H1 (cell line): ENCODE results near the gene EIF2A. TPM values are rescaled to one million over a fixed set of nuclear protein-coding genes. Genes with fewer than 3 reads are reported as not detected.

Experiments used
- CTCF ChIA-PET: fragments of 300-600 bp; sonication (Branson Sonifier 250); formaldehyde crosslinking; loops from one replicate; lab custom pipeline; 2021; ENCODE audit not compliant: partially characterized antibody; lab: Charles Lee
- POLR2A ChIA-PET: fragments of 300-600 bp; sonication (Branson Sonifier 250); formaldehyde crosslinking; loops from one replicate; lab custom pipeline; 2021; ENCODE audit warnings: inconsistent platforms; ENCODE audit not compliant: partially characterized antibody; lab: Charles Lee
- DNase-seq, 2 experiments: peaks; one replicate each; pipeline versions ENCODE4 v3.0.0 to v3.0.0-alpha.2; 2010 to 2022; ENCODE audit warnings: low spot score in 2 of 2, low read depth in 1 of 2, mixed read lengths in 1 of 2
- FAIRE-seq: peaks from 2 replicates; lab custom pipeline; 2011; peaks lifted over from hg19 to GRCh38; lab: Jason Lieb, UNC
- H2AFZ ChIP-seq: 2 replicates; pipeline ENCODE4 v1.8.1; 2012; ENCODE audit warnings: low read length, inconsistent platforms
- H2AK5ac ChIP-seq: 2 replicates; pipeline ENCODE4 v1.6.1; 2013; ENCODE audit warnings: low read depth, low read length
- H2BK120ac ChIP-seq: replicated peaks from 2 replicates; pipeline ENCODE3; 2013; ENCODE audit warnings: low read depth, low read length, inconsistent platforms
- H2BK12ac ChIP-seq: 2 replicates; pipeline ENCODE4 v1.6.1; 2013; ENCODE audit warnings: low read depth, low read length
- H2BK15ac ChIP-seq: 2 replicates; pipeline ENCODE4 v1.6.1; 2013; ENCODE audit warnings: low read length
- H2BK20ac ChIP-seq: 2 replicates; pipeline ENCODE4 v1.6.1; 2013; ENCODE audit warnings: low read length
- H2BK5ac ChIP-seq: 2 replicates; pipeline ENCODE4 v1.6.1; 2013; ENCODE audit warnings: low read depth, low read length
- H3K14ac ChIP-seq: 2 replicates; pipeline ENCODE4 v1.6.1; 2013; ENCODE audit warnings: inconsistent platforms; ENCODE audit not compliant: insufficient read length
- H3K18ac ChIP-seq: 2 replicates; pipeline ENCODE4 v1.6.1; 2013; ENCODE audit warnings: low read length; ENCODE audit errors: extremely low read depth
- H3K23ac ChIP-seq: 2 replicates; pipeline ENCODE4 v1.6.1; 2013; ENCODE audit warnings: inconsistent platforms; ENCODE audit not compliant: insufficient read length
- H3K23me2 ChIP-seq: 2 replicates; pipeline ENCODE4 v1.6.1; 2013; ENCODE audit warnings: low read depth, low read length
- H3K27ac ChIP-seq: 2 replicates; pipeline ENCODE4 v1.6.1; 2011; ENCODE audit warnings: low read depth, low read length, inconsistent platforms
- H3K27me3 ChIP-seq, 4 experiments: replicated peaks in 1 of 4; 1 replicate in 1 of 4; 2 replicates in 3 of 4; pipeline versions ENCODE4 v1.6.1 to v1.8.1; 2011 to 2013; ENCODE audit warnings: low read length in 3 of 4, mild to moderate bottlenecking in 3 of 4, inconsistent platforms in 2 of 4, mixed read lengths in 2 of 4, moderate library complexity in 1 of 4; ENCODE audit not compliant: control insufficient read depth in 3 of 4, insufficient read depth in 3 of 4; ENCODE audit errors: extremely low read depth in 1 of 4
- H3K36me3 ChIP-seq, 4 experiments: 2 replicates each; pipeline versions ENCODE4 v1.6.1 to v1.8.1; 2011 to 2013; ENCODE audit warnings: mild to moderate bottlenecking in 4 of 4, low read length in 3 of 4, moderate library complexity in 2 of 4, control low read depth in 1 of 4, inconsistent platforms in 1 of 4; ENCODE audit not compliant: insufficient read depth in 4 of 4, control insufficient read depth in 2 of 4
- H3K4ac ChIP-seq: replicated peaks from 2 replicates; pipeline ENCODE3; 2013; ENCODE audit warnings: low read length, low read depth, mixed read lengths, inconsistent platforms; ENCODE audit not compliant: insufficient read length
- H3K4me1 ChIP-seq, 4 experiments: replicated peaks in 1 of 4; 1 replicate in 1 of 4; 2 replicates in 3 of 4; pipeline versions ENCODE4 v1.6.1 to v1.8.1; 2011 to 2013; ENCODE audit warnings: low read length in 3 of 4, inconsistent platforms in 2 of 4, mixed read lengths in 1 of 4; ENCODE audit not compliant: insufficient read depth in 4 of 4, control insufficient read depth in 3 of 4
- H3K4me2 ChIP-seq, 2 experiments: 2 replicates each; pipeline versions ENCODE4 v1.6.1 to v1.8.1; 2011 to 2013; ENCODE audit warnings: low read depth in 2 of 2, low read length in 2 of 2, control low read depth in 1 of 2, inconsistent platforms in 1 of 2, mild to moderate bottlenecking in 1 of 2; ENCODE audit not compliant: insufficient read depth in 1 of 2
- H3K4me3 ChIP-seq, 4 experiments: fragments of 200-600, 300-600 bp in 1 of 4; sonication (generic), shearing (Covaris generic), sonication (Bioruptor Twin) in 1 of 4; 2 replicates each; pipeline versions ENCODE4 v1.5.1 to v1.8.1; 2011 to 2016; ENCODE audit warnings: low read length in 4 of 4, low read depth in 3 of 4, control low read depth in 2 of 4, inconsistent platforms in 2 of 4, mild to moderate bottlenecking in 2 of 4, mixed read lengths in 1 of 4, moderate library complexity in 1 of 4; ENCODE audit not compliant: insufficient read depth in 2 of 4; ENCODE audit errors: extremely low read depth in 1 of 4
- H3K56ac ChIP-seq: replicated peaks from 2 replicates; pipeline ENCODE3; 2013; ENCODE audit warnings: low read depth, mild to moderate bottlenecking, mixed read lengths, low read length, inconsistent platforms; ENCODE audit not compliant: insufficient read length
- H3K79me1 ChIP-seq: 2 replicates; pipeline ENCODE4 v1.6.1; 2013; ENCODE audit warnings: low read depth, low read length, control low read depth
- H3K79me2 ChIP-seq, 2 experiments: 2 replicates each; pipeline versions ENCODE4 v1.6.1 to v1.8.1; 2012 to 2013; ENCODE audit warnings: low read length in 2 of 2, mild to moderate bottlenecking in 2 of 2, inconsistent platforms in 1 of 2; ENCODE audit not compliant: insufficient read depth in 2 of 2, control insufficient read depth in 1 of 2
- H3K9ac ChIP-seq, 4 experiments: replicated peaks in 1 of 4; 1 replicate in 1 of 4; 2 replicates in 3 of 4; pipeline versions ENCODE4 v1.6.1 to v1.8.1; 2011 to 2013; ENCODE audit warnings: low read depth in 3 of 4, low read length in 3 of 4, control low read depth in 2 of 4, mild to moderate bottlenecking in 2 of 4, moderate library complexity in 2 of 4, inconsistent platforms in 1 of 4; ENCODE audit errors: extremely low read depth in 1 of 4
- H3K9me3 ChIP-seq, 2 experiments: 2 replicates each; pipeline versions ENCODE4 v1.6.1 to v1.8.1; 2012 to 2013; ENCODE audit warnings: mild to moderate bottlenecking in 2 of 2, moderate library complexity in 2 of 2, control low read depth in 1 of 2, inconsistent platforms in 1 of 2, low read depth in 1 of 2, low read length in 1 of 2, mixed read lengths in 1 of 2; ENCODE audit not compliant: insufficient read depth in 2 of 2
- H4K20me1 ChIP-seq, 2 experiments: replicated peaks in 1 of 2; 2 replicates each; pipeline versions ENCODE3 to v1.8.1; 2011 to 2013; ENCODE audit warnings: inconsistent platforms in 2 of 2, low read length in 2 of 2, mild to moderate bottlenecking in 1 of 2; ENCODE audit not compliant: insufficient read depth in 2 of 2, control insufficient read depth in 1 of 2
- H4K5ac ChIP-seq: 2 replicates; pipeline ENCODE4 v1.6.1; 2013; ENCODE audit warnings: low read length, low read depth, mixed read lengths, inconsistent platforms; ENCODE audit not compliant: insufficient read length
- H4K8ac ChIP-seq: 2 replicates; pipeline ENCODE4 v1.8.0; 2013; ENCODE audit warnings: mild to moderate bottlenecking, moderate library complexity, low read length, inconsistent platforms; ENCODE audit not compliant: insufficient read depth; ENCODE audit errors: extremely low read depth
- H4K91ac ChIP-seq: replicated peaks from 2 replicates; pipeline ENCODE3; 2013; ENCODE audit warnings: low read length, mixed read lengths, inconsistent platforms; ENCODE audit not compliant: insufficient read length
- CBX5 ChIP-seq: fragments of 300-800, 300-1000 bp; sonication (generic); IDR thresholded peaks from 2 replicates; pipeline ENCODE4 v1.7.1; 2016; ENCODE audit warnings: antibody characterized with exemption, low read length, low read depth
- CBX8 ChIP-seq: fragments of 300-800, 300-1000 bp; sonication (generic); IDR thresholded peaks from 2 replicates; pipeline ENCODE4 v1.7.1; 2016; ENCODE audit warnings: low read depth, low read length, borderline replicate concordance
- SIRT6 ChIP-seq: IDR thresholded peaks from one replicate; pipeline ENCODE4 v1.7.1; 2012; ENCODE audit warnings: low read length, inconsistent platforms
- SUZ12 ChIP-seq: fragments of 200-600 bp; sonication (generic); IDR thresholded peaks from 2 replicates; pipeline ENCODE4 v1.6.1; 2012; ENCODE audit warnings: mild to moderate bottlenecking, inconsistent platforms, low read length, moderate library complexity, mixed read lengths
- YY1 ChIP-seq: IDR thresholded peaks from 2 replicates; pipeline ENCODE4 v1.6.1; 2011; ENCODE audit warnings: low read depth, mild to moderate bottlenecking, low read length
- WGBS, 2 experiments: shearing (Covaris generic) in 1 of 2; methylation state at CpG; one replicate each; pipeline versions ENCODE4 v1.1.6 to v1.1.7; 2013 to 2015; ENCODE audit warnings: low lambda C conversion rate in 2 of 2, mixed read lengths in 2 of 2, inconsistent platforms in 1 of 2, low coverage in 1 of 2, missing lambda C conversion rate in 1 of 2; ENCODE audit not compliant: insufficient replicate concordance in 2 of 2, insufficient coverage in 1 of 2, insufficient read length in 1 of 2; ENCODE audit errors: extremely low coverage in 1 of 2, missing lambda C conversion rate in 1 of 2; 5-methylcytosine and 5-hydroxymethylcytosine counted together
- polyA plus RNA-seq, 7 experiments: library from polyadenylated mRNA; depleted of rRNA in 3 of 7; stranded (reverse) in 5 of 7; unstranded in 2 of 7; fragments of >200 nt in 5 of 7; fragments of 200-250 nt in 2 of 7; gene quantifications; 1 replicate in 5 of 7; 2 replicates in 1 of 7; 4 replicates in 1 of 7; pipeline versions ENCODE4 v1.2.1 to v1.2.3, GENCODE V29; 2011 to 2013; ENCODE audit warnings: missing spikeins in 2 of 7, mixed read lengths in 2 of 7
- total RNA-seq: library from RNA; stranded (reverse); fragmentation: NEBNext Ultra II Directional; extraction: Animal tissue kit (Norgen Biotek cat#: 25700); gene quantifications from 2 replicates; pipeline ENCODE4 v1.2.1, GENCODE V29; 2021

EIF2A gene
- total and polyA plus RNA-seq, 2 of the 8 experiments (the other 6 are each of a cell fraction or from before 2014, with no cell fraction given) = 59.3 to 91.6 TPM

DNA sequence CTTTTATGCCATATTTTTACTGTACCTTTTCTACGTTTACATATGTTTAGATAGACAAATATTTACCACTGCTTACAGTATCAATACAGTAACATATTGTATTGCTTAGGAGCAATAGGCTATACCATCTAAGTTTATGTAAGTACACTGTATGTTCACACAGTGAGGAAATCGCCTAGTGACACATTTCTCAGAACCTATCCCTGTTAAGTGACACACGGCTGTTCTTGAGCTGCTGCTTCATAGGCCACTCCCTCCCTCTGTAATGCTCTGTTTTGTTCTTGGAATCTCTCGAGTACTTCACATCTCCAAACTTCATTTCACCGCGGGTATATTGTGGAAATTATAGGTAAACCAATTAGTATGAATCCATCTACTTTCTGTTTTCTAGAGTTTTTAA lies 43.2 kb downstream of the EIF2A start:
- ChIA-PET POLR2A (interaction anchor here (0.9 to 3.0 kb wide), 3 partner anchors 10 to 46 kb away, joined by 3 to 14 read pairs (median 4); no protein-coding TSS in a partner anchor), CTCF (interaction anchor here (0.6 to 1.7 kb wide), 6 partner anchors 8 to 608 kb away, joined by 3 to 5 read pairs (median 3); partner anchors contain the start of gene SELENOT)

More for the DNA sequence above, 43.2 kb downstream of the EIF2A start:
- H3K4ac ChIP-seq = no peak overlapping the region
- no peak overlapping the region for H3K23ac ChIP-seq
- no peaks in the 10 kb centered on the region for H3K27me3 ChIP-seq
- H3K18ac ChIP-seq = no peak overlapping the region
- no peak overlapping the region for H3K14ac ChIP-seq
- TF ChIP-seq CBX8 = no peak
- no peak for TF ChIP-seq SIRT6
- no peak for TF ChIP-seq CBX5
- no peak for TF ChIP-seq SUZ12
- TF ChIP-seq YY1 = no peak
- H3K56ac ChIP-seq = no peak overlapping the region
- no peak overlapping the region for H2BK5ac ChIP-seq
- H3K23me2 ChIP-seq = no peaks in the 10 kb centered on the region
- peaks cover 0 to 5% of the 10 kb centered on the region in 2 experiments; a peak in 2 of 4 replicates for H3K79me2 ChIP-seq
- no peak overlapping the region for H3K27ac ChIP-seq
- H3K79me1 ChIP-seq = no peaks in the 10 kb centered on the region; the same call in 1 of the 2 replicates
- no peak overlapping the region for H3K4me2 ChIP-seq
- no peaks in the 10 kb centered on the region for H3K9me3 ChIP-seq
- FAIRE-seq = no peak
- no peak overlapping the region for H3K4me3 ChIP-seq
- DNase-seq = no peak
- no peak overlapping the region for H2AFZ ChIP-seq
- H4K5ac ChIP-seq = no peak overlapping the region
- H4K20me1 ChIP-seq = peaks cover 2% of the 10 kb centered on the region in 2 experiments
- no peak overlapping the region for H3K9ac ChIP-seq
- 84% methylated on average over 6 of the region's 6 CpGs; no CpG with 5 or more reads in 1 of the 2 experiments for WGBS, 2 experiments
- H4K91ac ChIP-seq = no peak overlapping the region
- no peak overlapping the region for H2BK12ac ChIP-seq
- H3K4me1 ChIP-seq = no peaks in the 10 kb centered on the region
- no peak overlapping the region for H2BK20ac ChIP-seq
- no peak overlapping the region for H4K8ac ChIP-seq
- H3K36me3 ChIP-seq = peaks cover 2 to 16% (median 6%) of the 10 kb centered on the region in 4 experiments; a peak in 5 of 8 replicates
- no peak overlapping the region for H2BK15ac ChIP-seq
- no peak overlapping the region for H2AK5ac ChIP-seq
- no peak overlapping the region for H2BK120ac ChIP-seq
